ENCODE data around the gene RFFL.

DNA sequence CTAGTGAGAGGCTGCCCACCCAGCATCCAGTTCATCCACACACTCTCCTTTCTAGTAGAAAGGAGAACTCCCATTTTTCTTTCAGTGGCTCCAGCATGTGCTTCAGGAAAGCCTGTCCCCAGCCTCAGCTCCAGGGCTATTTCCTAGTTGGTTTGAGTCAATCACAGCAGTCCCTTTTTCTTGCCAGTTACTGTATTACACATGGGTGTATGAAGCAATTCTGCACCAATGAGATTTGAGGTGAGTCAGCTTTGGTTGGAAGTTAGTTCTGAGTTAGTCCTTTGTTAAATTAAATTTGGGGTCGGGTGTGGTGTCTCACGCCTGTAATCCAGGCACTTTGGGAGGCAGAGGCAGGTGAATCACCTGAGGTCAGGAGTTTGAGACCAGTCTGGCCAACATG, 31.4 kb upstream of the RFFL start:
- TF ChIP-seq, protein P1, sequence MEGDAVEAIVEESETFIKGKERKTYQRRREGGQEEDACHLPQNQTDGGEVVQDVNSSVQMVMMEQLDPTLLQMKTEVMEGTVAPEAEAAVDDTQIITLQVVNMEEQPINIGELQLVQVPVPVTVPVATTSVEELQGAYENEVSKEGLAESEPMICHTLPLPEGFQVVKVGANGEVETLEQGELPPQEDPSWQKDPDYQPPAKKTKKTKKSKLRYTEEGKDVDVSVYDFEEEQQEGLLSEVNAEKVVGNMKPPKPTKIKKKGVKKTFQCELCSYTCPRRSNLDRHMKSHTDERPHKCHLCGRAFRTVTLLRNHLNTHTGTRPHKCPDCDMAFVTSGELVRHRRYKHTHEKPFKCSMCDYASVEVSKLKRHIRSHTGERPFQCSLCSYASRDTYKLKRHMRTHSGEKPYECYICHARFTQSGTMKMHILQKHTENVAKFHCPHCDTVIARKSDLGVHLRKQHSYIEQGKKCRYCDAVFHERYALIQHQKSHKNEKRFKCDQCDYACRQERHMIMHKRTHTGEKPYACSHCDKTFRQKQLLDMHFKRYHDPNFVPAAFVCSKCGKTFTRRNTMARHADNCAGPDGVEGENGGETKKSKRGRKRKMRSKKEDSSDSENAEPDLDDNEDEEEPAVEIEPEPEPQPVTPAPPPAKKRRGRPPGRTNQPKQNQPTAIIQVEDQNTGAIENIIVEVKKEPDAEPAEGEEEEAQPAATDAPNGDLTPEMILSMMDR (IDR thresholded peaks at IDR 0.05; ENCODE audit: low read depth, low read length) = no peak
- no peak for TF ChIP-seq EZH2phosphoT487 (IDR thresholded peaks at IDR 0.05; ENCODE audit: low read depth)

Data from OCI-LY3 (cell line).